GM12873 (cell line): ENCODE measurements around the gene FMO1.

Source experiments
- CTCF ChIP-seq: IDR thresholded peaks from 2 replicates; pipeline ENCODE4 v1.5.1; 2012; ENCODE audit warnings: low read depth, mild to moderate bottlenecking, moderate library complexity, low read length, control low read depth; ENCODE audit not compliant: insufficient read depth; ENCODE audit errors: missing control alignments

FMO1 gene

GRCh38 chr1:171248302-171248701 lies at the start of gene FMO1:
TSS of gene FMO1 (plus strand) at chr1:171248494. CDS start at chr1:171258088, 9,594 bp downstream.
- TF ChIP-seq CTCF, result no peak

- TF ChIP-seq CTCF, result no peak
These were observed 44.0 kb upstream of the FMO1 start for GRCh38 chr1:171204296-171204695.

- no peak for TF ChIP-seq CTCF
These were observed 41.9 kb upstream of the FMO1 start for GRCh38 chr1:171206204-171206977.

- TF ChIP-seq CTCF, result no peak
These were observed 41.3 kb upstream of the FMO1 start for GRCh38 chr1:171206978-171207355.

- no peak for TF ChIP-seq CTCF
These were observed 40.9 kb upstream of the FMO1 start for GRCh38 chr1:171207377-171207776.

- no peak for TF ChIP-seq CTCF
These were observed 37.9 kb upstream of the FMO1 start for GRCh38 chr1:171210355-171210754.

GRCh38 chr1:171212607-171213351 lies 35.5 kb upstream of the FMO1 start:
- TF ChIP-seq CTCF, result no peak
